Stimulated activated CD8-positive, alpha-beta memory T cell treated with anti-CD3 and anti-CD28 coated beads, Interleukin-7, amount 100 ng/mL, for 1 hour (primary cell): Measurements from ENCODE around the gene N4BP2L1.
A peak's percentile ranks its signal among the peaks of the same experiment; 100 is the strongest.

Experiments
- DNase-seq, 2 donors: peaks; one replicate each; pipeline ENCODE4 v3.0.0-alpha.2; 2020; ENCODE audit warnings: low read depth in 2 of 2

Gene N4BP2L1

DNA sequence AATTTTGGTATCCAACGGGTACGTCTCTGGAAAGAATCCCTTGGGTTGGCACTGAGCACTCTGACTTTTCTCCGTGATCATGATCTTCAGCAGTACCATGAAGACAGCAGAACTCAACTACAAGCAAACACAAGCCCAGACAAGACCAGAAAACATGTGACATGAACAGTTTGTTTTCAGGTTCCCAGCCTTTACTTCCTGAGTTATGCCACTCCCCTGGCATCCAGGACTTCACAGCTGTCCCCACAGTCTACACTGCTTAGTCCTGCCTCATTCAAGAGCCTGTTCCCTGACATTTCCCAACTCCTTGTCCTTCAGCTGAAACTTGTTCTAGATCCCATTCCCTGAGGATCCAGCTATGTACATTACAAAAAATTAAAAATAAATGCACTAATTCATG, 4.9 kb upstream of the N4BP2L1 start:
- no peak for DNase-seq

DNA sequence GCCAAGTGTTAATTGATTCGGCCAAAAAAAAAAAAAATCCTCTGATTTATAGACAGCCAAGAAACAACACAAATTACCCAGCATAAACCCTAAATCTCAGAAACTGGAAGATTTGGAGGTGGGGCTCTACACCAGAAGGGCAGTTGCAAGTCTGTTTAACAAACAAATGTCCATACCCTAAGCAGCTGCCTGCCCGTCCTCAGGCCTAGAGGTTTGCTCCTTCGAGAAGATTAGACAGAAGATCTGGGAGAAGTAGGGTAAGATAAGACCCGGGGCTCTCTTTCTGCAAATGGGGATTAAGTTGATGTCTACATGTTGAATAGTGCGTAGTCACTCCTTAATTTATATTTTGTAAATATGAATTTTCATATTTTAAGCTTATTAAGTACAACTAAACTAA, 3.4 kb upstream of the N4BP2L1 start:
- DNase-seq: no peak

DNA sequence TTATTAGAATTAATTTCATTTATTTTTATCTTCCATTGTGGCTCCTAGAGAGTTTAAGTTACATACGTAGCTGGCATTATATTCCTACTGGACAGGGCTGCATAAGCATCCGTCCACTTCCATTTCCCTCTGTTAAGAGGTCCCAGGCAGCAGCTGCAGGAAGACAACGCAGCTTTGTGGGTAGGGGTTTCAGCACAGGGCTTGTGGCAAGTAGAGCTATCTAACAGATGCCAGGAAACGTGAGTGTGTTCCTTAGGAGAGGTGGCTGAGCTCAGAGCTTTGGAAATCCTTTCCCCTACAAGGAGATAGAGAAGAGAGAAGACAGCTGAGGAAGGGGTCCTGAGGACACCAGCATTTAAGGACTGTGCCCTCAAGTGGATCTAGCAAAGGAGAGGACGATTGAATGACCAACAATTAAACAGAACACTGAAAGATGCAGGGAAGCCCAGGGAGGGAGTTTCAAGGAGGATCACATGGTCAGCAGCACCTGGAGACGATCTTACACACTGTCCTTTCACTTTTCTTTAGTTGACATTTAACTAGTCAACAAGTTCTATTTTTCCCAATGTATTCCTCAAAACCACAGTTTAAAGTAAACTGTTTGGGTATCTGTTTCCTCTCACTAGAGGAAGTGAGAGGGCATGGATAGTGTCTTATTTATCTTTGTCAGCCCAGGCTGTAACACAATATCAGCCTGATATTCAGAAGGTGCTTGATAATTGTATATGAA, 2.3 kb upstream of the N4BP2L1 start:
- DNase-seq: no peak

DNA sequence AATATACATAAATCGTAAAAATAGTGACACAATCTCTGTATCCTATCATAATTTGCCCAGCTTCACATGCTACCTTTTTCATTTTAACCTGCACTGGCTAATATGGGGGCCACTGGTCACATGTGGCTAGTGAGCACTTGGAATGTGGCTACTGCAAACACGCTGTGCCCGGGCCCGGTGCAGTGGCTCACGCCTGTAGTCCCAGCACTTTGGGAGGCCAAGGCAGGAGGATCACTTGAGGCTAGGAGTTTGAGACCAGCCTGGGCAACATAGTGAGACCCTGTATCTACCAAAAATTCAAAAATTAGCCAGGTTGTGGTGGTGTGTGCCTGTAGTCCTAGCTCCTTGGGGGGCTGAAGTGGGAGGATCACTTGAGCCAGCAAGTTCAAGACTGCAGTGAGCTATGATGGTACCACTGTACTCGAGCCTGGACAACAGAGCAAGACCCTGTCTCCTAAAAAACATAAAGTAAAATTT, 1.5 kb upstream of the N4BP2L1 start:
- no peak for DNase-seq

DNA sequence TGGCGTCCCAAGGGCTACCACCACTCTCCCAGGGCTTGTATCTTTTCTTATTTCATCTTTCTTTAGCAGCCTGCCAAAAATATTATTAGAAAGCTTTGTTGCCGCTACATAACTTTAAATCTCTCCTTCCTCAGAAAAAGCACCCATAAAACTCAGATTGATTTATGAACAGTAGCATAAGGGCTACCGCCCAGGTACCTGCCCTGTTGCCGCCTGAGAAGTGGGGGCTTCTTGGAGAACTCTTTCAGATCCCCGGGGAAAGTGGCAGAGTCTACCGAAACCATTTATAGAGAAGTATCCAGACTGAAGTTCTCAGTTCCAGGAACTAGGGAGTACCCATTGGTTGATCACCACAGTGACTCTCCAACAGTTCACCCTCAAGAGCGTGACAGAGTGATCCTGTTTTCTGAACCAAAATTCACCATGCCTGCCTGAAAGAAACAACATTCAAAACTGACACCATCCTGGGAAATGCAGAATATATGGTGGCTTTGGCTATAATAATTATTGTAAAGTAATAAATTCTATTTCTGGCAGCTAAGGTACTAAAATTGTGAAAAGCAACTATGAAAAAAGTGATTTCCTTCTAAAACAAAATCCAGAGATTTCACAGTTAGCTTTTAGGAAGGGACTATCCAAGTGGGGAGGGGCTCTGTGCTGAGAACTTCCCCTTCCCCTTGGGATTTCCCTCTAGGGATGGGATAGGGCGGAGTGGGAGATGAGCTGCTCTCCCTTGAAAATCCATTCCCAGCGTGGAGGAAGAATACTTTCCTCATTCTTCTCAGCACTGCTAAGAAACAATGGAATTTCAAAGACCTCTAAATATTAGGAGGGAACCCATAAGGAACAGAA, 877 bp upstream of the N4BP2L1 start:
- no peak for DNase-seq

DNA sequence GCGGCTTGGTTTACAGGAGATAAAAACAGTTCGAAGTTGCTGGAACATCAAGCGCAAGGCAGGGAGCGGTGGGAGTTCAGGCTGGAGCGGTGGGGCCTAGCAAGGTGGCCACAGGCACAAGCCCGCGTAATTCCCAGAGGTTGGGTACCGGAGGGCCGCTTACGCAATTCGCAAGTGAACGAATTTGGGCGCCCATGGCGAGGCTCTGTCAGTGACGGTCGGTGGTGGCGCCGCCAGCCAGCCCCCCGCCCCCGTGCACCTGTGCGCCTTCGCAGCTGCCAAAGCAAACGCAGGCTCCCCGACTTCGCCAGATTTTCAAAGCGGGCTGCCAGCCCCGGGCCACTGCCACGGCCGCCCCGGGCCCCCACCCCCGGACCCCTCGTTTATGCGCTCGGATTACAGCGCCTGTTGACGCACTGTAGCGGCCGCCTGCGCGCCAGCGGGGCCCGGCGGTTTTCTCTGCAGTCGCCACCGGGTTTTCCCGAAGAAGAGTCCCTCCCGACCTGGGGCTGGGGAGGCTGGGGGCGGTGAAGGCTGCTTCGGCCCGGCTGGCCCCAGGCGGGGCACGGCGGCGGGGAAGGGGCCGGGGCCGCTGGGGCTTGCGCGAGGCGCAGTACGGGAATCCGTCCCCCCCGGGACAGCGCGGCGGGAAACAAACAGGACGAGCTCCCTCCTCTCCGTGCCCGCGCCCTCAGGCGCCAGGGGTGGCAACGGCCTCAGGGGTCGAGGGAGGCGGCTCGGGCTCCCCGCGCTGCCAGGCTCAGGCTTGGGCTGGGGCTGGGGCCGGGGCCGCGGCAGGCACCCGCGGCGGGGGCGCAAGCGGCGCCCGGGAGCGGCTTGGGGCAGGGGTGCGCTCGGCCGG, 709 bp downstream of the N4BP2L1 start:
- DNase-seq: peak in 1 of 2 donors; percentile 23

DNA sequence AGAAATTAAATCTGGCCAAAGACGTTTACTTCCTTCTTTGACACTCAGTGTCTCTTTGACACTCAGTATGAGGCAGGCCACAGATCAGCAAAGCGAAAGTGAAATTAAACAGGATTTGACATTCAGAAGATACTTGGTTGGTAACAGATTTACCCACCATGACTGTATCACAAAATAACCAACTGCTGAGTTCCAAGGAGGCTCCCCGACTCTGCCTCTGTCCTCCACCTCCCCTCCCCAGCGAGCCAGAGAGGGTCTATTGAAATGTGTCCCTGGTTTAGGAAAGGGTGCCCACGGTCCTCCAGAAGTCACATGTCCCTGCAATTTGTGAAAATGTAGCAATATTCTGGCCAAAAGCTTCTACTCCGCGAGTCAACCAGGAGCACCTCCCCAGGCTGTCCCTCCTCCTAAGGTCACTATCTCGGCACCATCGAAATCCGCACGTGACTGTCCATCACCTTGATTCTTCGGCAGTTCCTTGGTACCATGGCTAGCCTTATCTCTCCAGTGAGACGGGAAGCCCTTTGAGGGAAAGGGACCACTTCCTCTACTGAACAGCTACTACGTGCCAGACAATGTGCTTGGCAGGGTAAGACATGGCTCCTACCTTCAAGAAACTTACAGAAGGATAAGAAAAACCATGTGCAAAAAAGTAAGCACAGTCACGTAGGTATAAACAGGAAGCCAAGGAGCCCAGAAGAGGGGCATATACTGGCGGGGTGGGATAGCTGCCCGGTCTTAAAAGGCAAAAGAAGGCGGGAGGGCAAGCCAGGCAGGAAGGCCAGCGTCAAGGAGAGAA, 1.5 kb downstream of the N4BP2L1 start:
- peak in 1 of 2 donors; percentile 7 for DNase-seq

DNA sequence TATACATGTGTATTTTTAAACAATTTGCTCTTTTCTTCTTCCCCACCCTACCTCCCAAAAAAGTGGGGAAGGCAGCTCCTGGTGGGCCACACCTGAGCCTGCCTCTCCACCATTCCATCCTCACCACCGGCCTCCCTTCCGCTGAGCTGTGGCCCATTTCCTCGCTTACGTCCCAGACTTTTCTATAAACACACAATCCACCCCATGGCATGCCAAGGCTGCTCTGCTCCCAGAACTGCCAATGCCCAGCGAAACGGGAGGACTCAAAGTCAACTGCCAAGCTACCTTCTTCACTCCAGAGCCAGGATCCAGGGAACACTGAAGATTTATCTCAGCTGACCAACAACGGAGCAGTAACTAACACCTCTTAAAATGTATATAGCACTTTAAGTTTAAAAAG, 2.8 kb downstream of the N4BP2L1 start:
- no peak for DNase-seq

DNA sequence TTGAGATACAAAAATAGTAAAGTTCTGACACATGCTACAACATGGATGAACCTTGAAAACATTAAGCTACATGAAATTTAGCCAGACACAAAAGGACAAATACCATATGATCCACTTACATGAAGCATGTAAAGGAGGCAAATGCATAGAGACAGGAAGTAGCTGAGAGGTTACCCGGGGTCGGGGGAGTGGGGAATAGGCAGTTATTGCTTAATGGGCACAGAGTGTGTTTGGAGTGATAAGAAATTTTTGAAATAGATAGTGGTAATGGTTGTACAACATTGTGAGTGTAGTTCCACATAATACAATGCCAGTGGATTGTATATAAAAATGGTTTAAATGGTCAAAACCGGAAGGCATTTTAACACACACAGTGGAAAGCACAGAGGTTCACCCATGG, 4.3 kb downstream of the N4BP2L1 start:
- no peak for DNase-seq

DNA sequence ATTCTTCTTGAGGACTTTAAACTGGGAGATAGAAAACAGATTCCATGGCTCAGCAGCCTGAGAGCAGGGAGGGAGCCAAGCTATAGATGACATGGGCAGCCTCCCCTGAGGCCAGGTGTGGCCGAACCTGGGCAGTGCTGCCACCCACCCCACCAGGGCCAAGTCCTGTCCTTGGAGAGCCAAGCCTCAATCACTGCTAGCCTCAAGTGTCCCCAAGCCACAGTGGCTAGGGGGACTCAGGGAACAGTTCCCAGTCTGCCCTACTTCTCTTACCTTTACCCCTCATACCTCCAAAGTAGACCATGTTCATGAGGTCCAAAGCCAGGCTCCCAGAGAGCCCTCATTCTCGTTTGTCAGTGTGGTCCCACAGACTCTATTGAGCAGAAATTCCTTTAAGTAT, 8.1 kb downstream of the N4BP2L1 start:
- DNase-seq: no peak

DNA sequence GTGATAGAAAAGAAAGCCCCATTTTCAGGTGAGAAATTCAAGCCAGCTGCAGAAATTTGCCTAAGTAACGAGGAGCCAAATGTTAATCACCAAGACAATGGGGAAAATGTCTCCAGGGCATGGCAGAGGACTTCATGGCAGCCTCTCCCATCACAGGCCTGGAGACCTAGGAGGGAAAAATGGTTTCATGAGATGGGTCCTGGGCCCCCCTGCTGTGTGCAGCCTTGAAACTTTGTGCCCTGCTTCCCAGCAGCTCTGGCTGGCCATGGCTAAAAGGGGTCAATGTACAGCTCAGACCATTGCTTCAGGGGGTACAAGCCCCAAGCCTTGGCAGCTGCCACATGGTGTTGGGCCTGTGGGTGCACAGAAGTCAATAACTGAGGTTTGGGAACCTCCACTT, 9.9 kb downstream of the N4BP2L1 start:
- no peak for DNase-seq

DNA sequence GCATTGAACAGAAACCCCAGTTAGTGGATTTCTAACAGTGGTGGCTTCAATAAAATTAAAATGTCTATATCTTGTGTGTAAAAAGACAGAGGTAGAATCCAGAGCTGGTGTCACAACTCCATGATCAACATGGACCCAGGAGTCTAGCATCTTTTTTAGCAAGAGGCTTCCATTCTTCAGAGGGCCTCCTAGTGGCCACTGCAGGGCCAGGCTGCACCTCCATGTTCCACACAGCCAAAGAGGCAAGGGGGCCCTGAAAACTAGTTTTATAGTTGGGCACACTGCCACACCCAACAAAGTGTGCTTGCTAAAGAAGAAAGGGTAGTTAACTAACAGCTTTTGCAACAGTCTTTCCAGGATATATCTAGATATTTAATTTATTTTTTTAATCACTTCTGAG, 12.9 kb downstream of the N4BP2L1 start:
- no peak for DNase-seq

DNA sequence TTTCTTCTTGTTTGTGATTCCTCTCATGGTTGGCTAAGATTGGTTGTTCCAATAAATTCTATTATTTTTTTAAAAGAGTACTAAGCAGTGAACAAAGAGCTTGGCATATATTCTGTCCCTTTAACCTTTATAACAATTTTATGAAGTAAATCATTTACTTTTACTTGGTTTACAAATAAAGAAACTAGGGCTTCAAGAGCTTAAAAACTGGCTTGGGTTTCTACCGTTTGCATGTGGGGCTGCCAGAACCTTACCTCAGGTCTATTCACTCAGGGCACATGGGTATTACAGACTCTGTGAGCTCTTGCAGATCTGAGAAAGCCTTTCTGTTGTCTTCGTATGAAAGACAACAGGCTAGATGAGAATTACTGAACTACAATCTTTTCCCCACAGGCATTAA, 13.3 kb downstream of the N4BP2L1 start:
- no peak for DNase-seq

DNA sequence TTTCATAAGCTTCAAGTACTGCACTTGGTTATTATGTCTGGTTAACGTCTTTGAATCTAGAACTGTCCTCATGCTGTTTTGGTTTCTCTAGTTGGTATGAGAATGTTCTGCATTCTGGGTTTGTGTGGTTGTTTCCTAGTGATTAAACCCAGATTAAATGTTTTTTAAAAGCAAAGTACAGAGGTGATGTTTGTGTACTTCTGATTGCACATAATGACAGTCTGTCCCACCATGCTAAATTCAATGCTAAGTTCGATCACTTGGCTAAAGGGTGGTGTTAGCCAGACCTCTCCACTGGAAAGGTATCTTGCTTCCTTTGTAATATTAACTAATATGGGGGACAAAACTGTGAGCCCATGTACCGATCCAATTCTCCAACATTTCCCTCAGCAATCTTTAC, 14.6 kb downstream of the N4BP2L1 start:
- DNase-seq: no peak

DNA sequence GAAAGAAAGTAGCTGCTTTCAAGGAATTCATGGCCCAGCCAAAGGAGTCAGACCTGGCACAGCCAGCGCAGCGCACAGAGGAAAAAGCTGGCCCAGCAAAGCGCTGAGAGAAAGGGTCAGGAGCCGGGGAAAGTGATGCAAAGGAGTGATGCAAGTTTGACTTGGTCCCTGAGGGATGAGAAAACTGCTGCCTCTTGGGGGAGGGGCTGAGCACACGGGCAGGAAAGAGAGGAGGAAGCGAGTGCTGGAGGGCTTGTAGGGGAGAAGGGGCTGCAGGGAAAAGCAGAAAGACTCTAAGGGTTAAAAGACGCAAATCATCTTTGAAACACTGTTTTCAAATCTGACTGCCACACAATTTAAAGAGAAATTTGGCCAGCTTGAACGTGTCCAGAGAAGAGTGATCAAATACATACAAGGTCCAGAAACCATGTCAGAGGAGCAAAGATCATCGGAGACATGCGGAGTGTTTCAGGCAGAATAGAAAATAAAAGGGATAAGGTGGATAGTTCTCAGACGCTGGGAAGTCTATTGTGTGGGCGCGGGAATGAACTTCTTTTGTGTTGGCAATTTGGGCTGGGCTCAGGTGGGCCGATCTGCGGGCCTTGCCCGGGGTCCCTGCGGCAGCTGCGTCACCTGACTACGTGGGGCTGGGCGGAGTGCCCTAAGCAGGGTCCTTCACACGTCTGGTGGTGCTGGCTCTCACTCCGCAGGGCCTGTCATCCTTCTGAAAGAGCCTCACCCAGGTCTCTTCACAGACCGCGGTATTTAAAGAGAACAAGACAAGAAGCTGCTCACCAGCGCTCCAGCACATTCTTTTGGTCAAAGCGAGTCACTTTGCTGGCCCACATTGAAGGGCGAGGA, 18.1 kb downstream of the N4BP2L1 start:
- no peak for DNase-seq

DNA sequence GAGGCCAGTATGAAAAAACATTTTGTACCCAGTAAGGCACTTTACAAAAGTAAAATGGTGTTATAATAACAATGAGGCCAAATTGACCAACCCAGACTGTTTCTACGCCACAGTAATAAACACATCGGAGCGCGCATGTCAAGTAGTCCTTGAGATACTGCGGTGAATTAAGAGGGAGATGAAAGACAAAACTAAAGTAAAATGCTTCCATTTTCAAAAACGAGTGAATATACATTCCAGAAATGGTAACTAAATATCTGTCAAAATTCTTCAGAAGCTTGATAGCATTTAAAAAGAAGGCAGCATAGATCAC, 19.0 kb downstream of the N4BP2L1 start:
- DNase-seq: no peak

DNA sequence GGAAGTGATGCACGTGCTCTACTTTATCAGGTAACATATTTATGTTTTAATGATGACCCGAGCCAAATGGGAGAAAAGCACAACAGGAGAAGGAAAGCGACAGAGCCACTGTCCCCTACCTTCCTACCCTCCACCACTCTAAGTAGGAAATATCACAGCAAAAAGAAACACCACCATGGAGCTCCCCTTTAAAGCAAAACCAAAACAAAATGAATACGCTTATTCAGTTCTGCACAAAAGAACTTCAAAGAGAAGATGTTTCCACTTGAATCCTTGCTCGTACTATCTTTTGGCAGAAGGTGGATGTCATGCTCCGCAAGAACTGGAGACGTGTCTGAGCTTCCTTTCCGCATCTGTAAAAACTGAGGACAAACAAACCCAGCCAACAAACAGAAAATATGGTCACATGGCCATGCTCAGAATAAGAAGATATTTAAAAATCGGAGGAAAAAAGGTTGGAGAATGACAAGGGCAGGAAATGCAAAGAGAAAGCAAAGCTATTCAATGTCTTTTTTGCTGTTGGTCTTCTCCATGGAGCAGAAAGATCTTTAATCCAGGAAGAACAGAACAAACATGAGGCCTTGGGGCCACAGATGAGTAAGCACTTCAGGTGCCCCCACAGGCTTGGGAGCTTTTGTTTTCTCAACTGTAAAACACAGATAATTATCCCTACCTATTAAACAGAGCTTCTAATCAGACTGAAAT, 19.5 kb downstream of the N4BP2L1 start:
- no peak for DNase-seq

DNA sequence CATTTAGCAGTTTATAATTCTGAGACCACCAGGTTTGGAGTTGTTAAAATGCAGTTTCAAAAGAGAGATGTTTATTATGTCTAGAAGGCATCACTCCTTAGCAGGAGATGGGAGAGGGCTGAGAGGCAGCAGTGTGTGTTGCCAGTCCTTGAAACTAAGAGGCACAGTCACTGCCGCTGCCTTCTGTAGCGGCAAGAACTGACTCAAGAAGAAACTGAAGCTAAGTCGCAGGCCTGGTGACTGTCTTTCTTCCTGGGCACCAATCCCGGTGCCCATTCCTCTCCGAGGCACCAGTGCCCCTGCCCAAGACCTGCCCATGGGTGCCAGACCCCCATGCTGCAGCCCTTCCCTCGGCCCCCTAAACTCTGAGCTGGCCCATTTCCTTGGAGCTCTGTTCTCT, 20.1 kb downstream of the N4BP2L1 start:
- DNase-seq: no peak

DNA sequence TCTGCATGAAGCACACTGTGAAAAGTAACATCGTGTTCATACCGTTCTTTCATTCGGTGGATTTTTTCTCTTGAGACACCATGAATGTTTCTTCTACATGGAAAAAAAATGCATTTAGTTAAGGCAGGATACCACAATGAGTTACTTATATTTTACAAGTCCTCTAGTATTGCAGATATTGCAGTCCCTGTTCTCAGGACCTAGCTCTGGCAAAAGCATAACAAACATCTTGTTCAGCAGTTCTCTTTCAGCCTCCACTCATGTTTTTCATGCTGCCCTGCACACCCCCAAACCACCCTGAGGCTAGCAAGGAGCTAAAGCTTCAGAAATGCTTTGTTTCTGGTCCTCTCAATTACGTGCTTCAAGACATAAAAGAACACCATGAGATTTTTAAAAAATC, 24.8 kb downstream of the N4BP2L1 start:
- DNase-seq: no peak

DNA sequence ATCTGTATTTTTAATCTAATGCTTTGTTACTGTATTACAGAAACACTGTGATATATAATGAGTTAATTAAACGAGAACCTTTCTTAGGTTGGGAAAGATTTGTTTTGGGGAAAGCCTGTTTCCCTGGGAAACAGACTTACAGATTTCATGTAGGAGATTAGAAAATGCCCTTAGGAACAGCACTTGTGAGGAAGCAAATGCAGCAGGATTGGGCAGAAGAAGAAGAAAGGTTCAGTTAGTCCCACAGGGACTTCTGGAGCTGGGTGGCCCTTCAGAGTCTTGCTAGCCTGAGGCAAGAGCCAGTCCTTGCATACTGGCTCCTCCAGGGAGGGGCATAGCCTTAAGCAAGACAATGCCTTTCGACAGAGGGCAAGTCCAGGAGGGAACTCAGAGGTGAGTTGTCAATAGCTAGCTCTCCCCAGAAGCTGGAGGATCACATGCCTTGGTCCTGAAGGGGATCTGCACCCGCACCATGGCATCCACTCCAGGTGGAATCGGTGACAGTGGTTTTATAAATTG, 36.8 kb downstream of the N4BP2L1 start:
- no peak for DNase-seq
